Liver (tissue), 9 donors: Measurements from ENCODE around the gene GSG1. TPM values are rescaled to one million over a fixed set of nuclear protein-coding genes. Genes with fewer than 3 reads are reported as not detected.

Source experiments
- DNase-seq: peaks from one replicate; pipeline ENCODE4 v3.0.0-alpha.2; 2017; ENCODE audit warnings: low spot score
- H3K27ac ChIP-seq, 2 donors: one replicate each; pipeline ENCODE4 v1.7.0; 2013; ENCODE audit warnings: inconsistent platforms in 2 of 2, low read length in 2 of 2, control low read depth in 1 of 2, low read depth in 1 of 2, mild to moderate bottlenecking in 1 of 2
- H3K27me3 ChIP-seq, 4 donors: one replicate each; pipeline versions ENCODE4 v1.6.1 to v1.7.0; 2013; ENCODE audit warnings: low read length in 3 of 4, inconsistent platforms in 1 of 4, mild to moderate bottlenecking in 1 of 4, moderate library complexity in 1 of 4; ENCODE audit not compliant: control insufficient read depth in 4 of 4, insufficient read depth in 4 of 4
- H3K36me3 ChIP-seq, 4 donors: one replicate each; pipeline versions ENCODE4 v1.6.1 to v1.7.0; 2013; ENCODE audit warnings: low read length in 3 of 4, mild to moderate bottlenecking in 3 of 4, low read depth in 1 of 4, moderate library complexity in 1 of 4; ENCODE audit not compliant: control insufficient read depth in 4 of 4, insufficient read depth in 3 of 4
- H3K4me1 ChIP-seq, 4 donors: one replicate each; pipeline versions ENCODE4 v1.6.1 to v1.7.0; 2013; ENCODE audit warnings: low read length in 3 of 4, mild to moderate bottlenecking in 3 of 4, moderate library complexity in 1 of 4; ENCODE audit not compliant: control insufficient read depth in 4 of 4, insufficient read depth in 4 of 4
- H3K4me3 ChIP-seq, 3 donors: one replicate each; pipeline versions ENCODE4 v1.6.1 to v1.7.0; 2013; ENCODE audit warnings: low read length in 3 of 3, control low read depth in 1 of 3, low read depth in 1 of 3, mild to moderate bottlenecking in 1 of 3
- H3K9ac ChIP-seq, 2 donors: one replicate each; pipeline ENCODE4 v1.7.0; 2013; ENCODE audit warnings: low read length in 2 of 2, mild to moderate bottlenecking in 2 of 2, moderate library complexity in 2 of 2, control low read depth in 1 of 2, low read depth in 1 of 2
- H3K9me3 ChIP-seq, 4 donors: one replicate each; pipeline versions ENCODE4 v1.6.1 to v1.7.0; 2013; ENCODE audit warnings: low read length in 3 of 4; ENCODE audit not compliant: control insufficient read depth in 4 of 4
- ATF3 ChIP-seq: IDR thresholded peaks from 2 replicates; pipeline ENCODE4 v1.6.1; 2016; ENCODE audit warnings: antibody characterized with exemption
- CTCF ChIP-seq: fragments of 150-350 bp; IDR thresholded peaks from 2 replicates; pipeline ENCODE4 v1.5.1; 2017; ENCODE audit warnings: improper control_type of control experiment, low read depth, low read length; ENCODE audit not compliant: missing input control
- EGR1 ChIP-seq, 2 donors: IDR thresholded peaks; 2 replicates each; pipeline ENCODE4 v1.6.1; 2016 to 2018; ENCODE audit warnings: antibody characterized with exemption in 2 of 2, low read depth in 2 of 2
- FOXA1 ChIP-seq: IDR thresholded peaks from 2 replicates; pipeline ENCODE4 v1.6.1; 2016; ENCODE audit warnings: antibody characterized with exemption
- FOXA2 ChIP-seq: IDR thresholded peaks from 2 replicates; pipeline ENCODE4 v1.6.1; 2016; ENCODE audit warnings: antibody characterized with exemption
- GABPA ChIP-seq, 2 donors: IDR thresholded peaks in 1 of 2; conservative IDR thresholded peaks in 1 of 2; 2 replicates each; pipeline ENCODE4 v1.6.1; 2016; ENCODE audit warnings: antibody characterized with exemption in 2 of 2, mild to moderate bottlenecking in 1 of 2, moderate library complexity in 1 of 2
- JUND ChIP-seq, 2 donors: IDR thresholded peaks; 2 replicates each; pipeline ENCODE4 v1.6.1; 2016; ENCODE audit warnings: antibody characterized with exemption in 2 of 2
- NR2F2 ChIP-seq: IDR thresholded peaks from 2 replicates; pipeline ENCODE4 v1.6.1; 2016; ENCODE audit warnings: antibody characterized with exemption
- RAD21 ChIP-seq, 2 donors: IDR thresholded peaks; 2 replicates each; pipeline ENCODE4 v1.6.1; 2016; ENCODE audit warnings: antibody characterized with exemption in 2 of 2, mild to moderate bottlenecking in 2 of 2
- REST ChIP-seq: IDR thresholded peaks from 2 replicates; pipeline ENCODE4 v1.6.1; 2016; ENCODE audit warnings: antibody characterized with exemption, mild to moderate bottlenecking
- RXRA ChIP-seq, 2 donors: IDR thresholded peaks; 2 replicates each; pipeline ENCODE4 v1.6.1; 2017 to 2018; ENCODE audit warnings: antibody characterized with exemption in 2 of 2, mild to moderate bottlenecking in 1 of 2
- SP1 ChIP-seq: IDR thresholded peaks from 2 replicates; pipeline ENCODE4 v1.6.1; 2018; ENCODE audit warnings: antibody characterized with exemption, mild to moderate bottlenecking
- TAF1 ChIP-seq: conservative IDR thresholded peaks from 2 replicates; pipeline ENCODE4 v1.6.1; 2016; ENCODE audit warnings: antibody characterized with exemption, mild to moderate bottlenecking
- ZBTB33 ChIP-seq: IDR thresholded peaks from 2 replicates; pipeline ENCODE4 v1.6.1; 2016; ENCODE audit warnings: antibody characterized with exemption
- WGBS: extraction: QIAGEN DNeasy Blood & Tissue Kit; methylation state at CpG from one replicate; pipeline ENCODE4 v1.1.7; 2013; 5-methylcytosine and 5-hydroxymethylcytosine counted together
- polyA plus RNA-seq, 2 donors: library from polyadenylated mRNA; stranded (reverse) in 1 of 2; unstranded in 1 of 2; fragments of 200-250 nt in 1 of 2; fragments of >200 nt in 1 of 2; fragmentation: Nextera tagmentation in 1 of 2; extraction: Ambion mirVana in 1 of 2; gene quantifications; one replicate each; pipeline versions ENCODE4 v1.2.1 to v1.2.3, GENCODE V29; 2013 to 2015
- total RNA-seq, 2 donors: library from RNA; depleted of rRNA; stranded (reverse); fragments of >200 nt; gene quantifications; one replicate each; pipeline ENCODE4 v1.2.3, GENCODE V29; 2014
- donor health status: healthy.
- donor health status: healthy.
- donor health status: healthy.
- donor health status: healthy.
- donor health status: healthy.

Gene GSG1
- total and polyA plus RNA-seq, 4 donors, result not detected

- TF ChIP-seq CTCF (no peak), JUND (IDR thresholded peaks at IDR 0.05) (no peak), ATF3 (no peak), RXRA (IDR thresholded peaks at IDR 0.05) (no peak), FOXA2 (no peak), FOXA1 (no peak)
Observed at GRCh38 chr12:13120413-13120812, 16.9 kb upstream of the GSG1 start (continued).

GRCh38 chr12:13119826-13120225 is 16.4 kb upstream of the GSG1 start:
- WGBS, result 89% methylated on average over 2 of the region's 2 CpGs
- H3K4me3 ChIP-seq, result no peak overlapping the region
- no peaks in the 10 kb centered on the region for H3K9me3 ChIP-seq
- no peak overlapping the region for H3K9ac ChIP-seq
- no peak for DNase-seq
- no peaks in the 10 kb centered on the region for H3K36me3 ChIP-seq
- H3K27ac ChIP-seq, result no peak overlapping the region
- no peaks in the 10 kb centered on the region for H3K4me1 ChIP-seq
- H3K27me3 ChIP-seq, result no peaks in the 10 kb centered on the region
- no peak for TF ChIP-seq SP1
- no peak for TF ChIP-seq JUND (IDR thresholded peaks at IDR 0.05)
- no peak for TF ChIP-seq GABPA (IDR thresholded peaks at IDR 0.05 in 1 of 2, conservative IDR thresholded peaks at IDR 0.05 in 1 of 2)
- no peak for TF ChIP-seq EGR1 (IDR thresholded peaks at IDR 0.05; ENCODE audit: low read depth in 2 of 2)
- TF ChIP-seq NR2F2, result no peak
- no peak for TF ChIP-seq RAD21 (IDR thresholded peaks at IDR 0.05)
- no peak for TF ChIP-seq FOXA1
- TF ChIP-seq ZBTB33, result no peak
- TF ChIP-seq TAF1, result no peak
- TF ChIP-seq REST, result no peak

GRCh38 chr12:13117029-13117428 is 13.6 kb upstream of the GSG1 start:
- DNase-seq, result no peak
- no peak overlapping the region for H3K27ac ChIP-seq
- no peaks in the 10 kb centered on the region for H3K4me1 ChIP-seq
- WGBS, result 72% methylated on average over 6 of the region's 6 CpGs
- TF ChIP-seq ATF3, result no peak
- no peaks in the 10 kb centered on the region for H3K27me3 ChIP-seq
- no peaks in the 10 kb centered on the region for H3K36me3 ChIP-seq
- no peak overlapping the region for H3K4me3 ChIP-seq
- H3K9me3 ChIP-seq, result peaks cover 0 to under 1% (median under 1%) of the 10 kb centered on the region in 4 donors
- H3K9ac ChIP-seq, result no peak overlapping the region
